Astrocyte (in vitro differentiated cells and primary cell): ENCODE measurements around the gene CD55. TPM values are rescaled to one million over a fixed set of nuclear protein-coding genes. Genes with fewer than 3 reads are reported as not detected.

ENCODE experiments used
- DNase-seq: peaks from one replicate; pipeline ENCODE4 v3.0.0-alpha.2; 2010; ENCODE audit warnings: low read depth
- FAIRE-seq: peaks from 2 replicates; lab custom pipeline; 2011; peaks lifted over from hg19 to GRCh38; lab: Jason Lieb, UNC
- H2AFZ ChIP-seq: 2 replicates; pipeline ENCODE4 v1.6.0; 2012; ENCODE audit warnings: low read depth, low read length, inconsistent platforms
- H3K27ac ChIP-seq: 2 replicates; pipeline ENCODE4 v1.5.1; 2011; ENCODE audit warnings: low read depth, low read length, inconsistent platforms
- H3K27me3 ChIP-seq: 2 replicates; pipeline ENCODE4 v1.6.0; 2011; ENCODE audit warnings: low read length, inconsistent platforms; ENCODE audit not compliant: insufficient read depth
- H3K36me3 ChIP-seq: 2 replicates; pipeline ENCODE4 v1.5.1; 2011; ENCODE audit warnings: low read length, inconsistent platforms; ENCODE audit not compliant: insufficient read depth
- H3K4me1 ChIP-seq: 2 replicates; pipeline ENCODE4 v1.5.1; 2011; ENCODE audit warnings: low read length, inconsistent platforms; ENCODE audit not compliant: insufficient read depth
- H3K4me2 ChIP-seq: 2 replicates; pipeline ENCODE4 v1.6.0; 2012; ENCODE audit warnings: low read length, inconsistent platforms
- H3K4me3 ChIP-seq: 2 replicates; pipeline ENCODE4 v1.5.1; 2011; ENCODE audit warnings: low read depth, mild to moderate bottlenecking, low read length, inconsistent platforms; ENCODE audit not compliant: insufficient read depth
- H3K79me2 ChIP-seq: 2 replicates; pipeline ENCODE4 v1.6.0; 2012; ENCODE audit warnings: mild to moderate bottlenecking, low read length, inconsistent platforms; ENCODE audit not compliant: insufficient read depth
- H3K9ac ChIP-seq: 2 replicates; pipeline ENCODE4 v1.6.0; 2012; ENCODE audit warnings: mild to moderate bottlenecking, low read length, inconsistent platforms
- H3K9me3 ChIP-seq: 2 replicates; pipeline ENCODE4 v1.5.1; 2012; ENCODE audit warnings: low read depth, mild to moderate bottlenecking, low read length, inconsistent platforms; ENCODE audit not compliant: insufficient read depth
- H4K20me1 ChIP-seq: 2 replicates; pipeline ENCODE4 v1.6.0; 2012; ENCODE audit warnings: low read length, inconsistent platforms; ENCODE audit not compliant: insufficient read depth
- H3K27ac Mint-ChIP-seq: one replicate; pipeline ENCODE4 v1.8.0; 2021; ENCODE audit warnings: mild to moderate bottlenecking, mixed read lengths; ENCODE audit not compliant: unreplicated experiment
- H3K27me3 Mint-ChIP-seq: one replicate; pipeline ENCODE4 v1.8.0; 2021; ENCODE audit warnings: low read depth, mixed read lengths; ENCODE audit not compliant: unreplicated experiment
- H3K36me3 Mint-ChIP-seq: one replicate; pipeline ENCODE4 v1.8.0; 2021; ENCODE audit warnings: low read depth, mixed read lengths; ENCODE audit not compliant: unreplicated experiment
- H3K4me1 Mint-ChIP-seq: one replicate; pipeline ENCODE4 v1.8.0; 2021; ENCODE audit warnings: low read depth, mixed read lengths; ENCODE audit not compliant: unreplicated experiment
- H3K4me3 Mint-ChIP-seq: one replicate; pipeline ENCODE4 v1.8.0; 2021; ENCODE audit warnings: mild to moderate bottlenecking, moderate library complexity, mixed read lengths; ENCODE audit not compliant: unreplicated experiment
- H3K9me3 Mint-ChIP-seq: one replicate; pipeline ENCODE4 v1.8.0; 2021; ENCODE audit warnings: mild to moderate bottlenecking, mixed read lengths; ENCODE audit not compliant: unreplicated experiment
- EZH2 ChIP-seq: IDR thresholded peaks from 2 replicates; pipeline ENCODE4 v1.6.1; 2012; ENCODE audit warnings: mild to moderate bottlenecking, low read length, inconsistent platforms; ENCODE audit not compliant: insufficient read depth
- total RNA-seq: library from RNA; stranded (reverse); gene quantifications from 2 replicates; pipeline ENCODE4 v1.2.1, GENCODE V29; 2021
- TF ChIP-seq, protein P1 (sequence below): IDR thresholded peaks from 2 replicates; pipeline ENCODE4 v1.5.1; 2011; ENCODE audit warnings: low read depth, mild to moderate bottlenecking, inconsistent platforms, low read length, moderate library complexity; ENCODE audit not compliant: insufficient read depth

Gene CD55
- total RNA-seq, 1 donor from 2014 or later = 18.7 TPM

DNA sequence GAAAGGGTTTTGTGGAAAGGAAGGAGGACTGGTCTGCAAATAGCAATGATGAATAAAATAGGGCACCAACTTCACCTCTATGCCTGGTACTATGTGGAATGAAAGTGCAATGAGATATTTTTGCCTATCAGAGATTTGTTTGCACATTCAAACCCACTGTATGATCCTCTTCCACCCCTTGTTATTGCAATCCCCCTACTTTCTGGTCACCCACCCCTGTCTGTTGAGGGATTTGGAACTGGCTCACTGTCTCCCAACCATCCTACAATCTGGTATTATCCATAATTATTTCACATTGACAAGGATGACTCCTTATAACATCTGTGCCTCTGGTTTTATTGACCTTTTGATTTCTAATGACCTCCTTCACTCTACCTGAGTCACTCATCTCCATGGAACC lies 42.4 kb downstream of the CD55 start:
- H3K4me2 ChIP-seq = no peak overlapping the region
- FAIRE-seq = no peak
- H3K9ac ChIP-seq = no peak overlapping the region
- DNase-seq = no peak
- Mint-ChIP-seq H3K4me3 (no peak overlapping the region), H3K27ac (no peak overlapping the region), H3K4me1 (no peaks in the 10 kb centered on the region), H3K36me3 (no peaks in the 10 kb centered on the region), H3K9me3 (no peaks in the 10 kb centered on the region), H3K27me3 (no peaks in the 10 kb centered on the region)
- H3K27me3 ChIP-seq = no peaks in the 10 kb centered on the region
- H4K20me1 ChIP-seq = no peaks in the 10 kb centered on the region
- no peaks in the 10 kb centered on the region for H3K9me3 ChIP-seq
- no peak overlapping the region for H3K4me3 ChIP-seq
- H3K36me3 ChIP-seq = no peaks in the 10 kb centered on the region
- peaks cover 16% of the 10 kb centered on the region for H3K4me1 ChIP-seq
- no peak overlapping the region for H2AFZ ChIP-seq
- TF ChIP-seq, protein P1, sequence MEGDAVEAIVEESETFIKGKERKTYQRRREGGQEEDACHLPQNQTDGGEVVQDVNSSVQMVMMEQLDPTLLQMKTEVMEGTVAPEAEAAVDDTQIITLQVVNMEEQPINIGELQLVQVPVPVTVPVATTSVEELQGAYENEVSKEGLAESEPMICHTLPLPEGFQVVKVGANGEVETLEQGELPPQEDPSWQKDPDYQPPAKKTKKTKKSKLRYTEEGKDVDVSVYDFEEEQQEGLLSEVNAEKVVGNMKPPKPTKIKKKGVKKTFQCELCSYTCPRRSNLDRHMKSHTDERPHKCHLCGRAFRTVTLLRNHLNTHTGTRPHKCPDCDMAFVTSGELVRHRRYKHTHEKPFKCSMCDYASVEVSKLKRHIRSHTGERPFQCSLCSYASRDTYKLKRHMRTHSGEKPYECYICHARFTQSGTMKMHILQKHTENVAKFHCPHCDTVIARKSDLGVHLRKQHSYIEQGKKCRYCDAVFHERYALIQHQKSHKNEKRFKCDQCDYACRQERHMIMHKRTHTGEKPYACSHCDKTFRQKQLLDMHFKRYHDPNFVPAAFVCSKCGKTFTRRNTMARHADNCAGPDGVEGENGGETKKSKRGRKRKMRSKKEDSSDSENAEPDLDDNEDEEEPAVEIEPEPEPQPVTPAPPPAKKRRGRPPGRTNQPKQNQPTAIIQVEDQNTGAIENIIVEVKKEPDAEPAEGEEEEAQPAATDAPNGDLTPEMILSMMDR = no peak
- no peak for TF ChIP-seq EZH2
- H3K79me2 ChIP-seq = no peaks in the 10 kb centered on the region
- H3K27ac ChIP-seq = no peak overlapping the region

DNA sequence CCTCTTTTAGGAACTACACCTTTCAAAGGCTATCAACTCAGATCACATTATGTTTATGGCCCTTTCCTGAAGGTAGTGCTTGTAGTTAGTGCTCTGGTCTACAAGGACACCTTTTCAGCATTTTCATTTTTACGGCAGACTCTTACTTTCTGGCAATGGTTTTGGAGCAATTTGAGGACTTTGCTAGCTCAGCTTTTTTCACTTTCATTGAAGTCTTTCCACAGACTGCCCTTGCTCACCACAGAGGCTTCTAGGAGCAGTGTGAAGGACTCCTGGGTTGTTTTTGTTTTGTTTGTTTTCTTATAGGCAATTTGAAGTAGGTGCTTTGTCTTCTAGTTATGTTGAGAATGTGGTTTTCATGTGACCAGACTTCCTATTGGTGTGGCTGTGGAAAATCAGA lies 43.1 kb downstream of the CD55 start:
- Histone ChIP-seq H3K27ac (no peak overlapping the region), H3K4me3 (no peak overlapping the region), H3K27me3 (no peaks in the 10 kb centered on the region), H3K4me2 (no peak overlapping the region), H3K4me1 (peaks cover 16% of the 10 kb centered on the region), H3K36me3 (no peaks in the 10 kb centered on the region), H2AFZ (no peak overlapping the region), H3K9me3 (no peaks in the 10 kb centered on the region), H3K9ac (no peak overlapping the region), H4K20me1 (no peaks in the 10 kb centered on the region), H3K79me2 (no peaks in the 10 kb centered on the region)
- no peak overlapping the region for H3K27ac Mint-ChIP-seq
- H3K9me3 Mint-ChIP-seq = no peaks in the 10 kb centered on the region
- H3K36me3 Mint-ChIP-seq = no peaks in the 10 kb centered on the region
- H3K27me3 Mint-ChIP-seq = no peaks in the 10 kb centered on the region
- H3K4me3 Mint-ChIP-seq = no peak overlapping the region
- TF ChIP-seq, protein P1 = no peak
- no peak for TF ChIP-seq EZH2
- FAIRE-seq (no peak), DNase-seq (no peak)
- H3K4me1 Mint-ChIP-seq = no peaks in the 10 kb centered on the region

DNA sequence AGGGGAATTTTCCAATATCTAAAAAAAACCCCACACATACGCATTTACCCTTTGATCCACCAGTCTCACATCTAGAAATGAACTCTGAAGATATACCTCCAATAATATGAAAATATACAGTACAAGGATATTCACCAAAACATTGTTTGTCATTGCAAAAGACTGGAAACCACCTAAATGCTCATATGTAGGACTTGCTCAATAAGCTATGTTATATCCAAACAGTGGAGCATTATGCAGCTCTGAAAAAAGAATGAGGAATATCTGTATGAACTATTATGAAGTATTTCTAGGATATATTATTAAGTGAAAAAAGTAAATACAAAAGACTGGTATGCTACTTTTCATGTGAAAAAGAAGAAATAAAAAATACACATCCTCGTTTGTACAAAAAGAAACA lies 43.6 kb downstream of the CD55 start:
- no peaks in the 10 kb centered on the region for H3K36me3 ChIP-seq
- FAIRE-seq (no peak), DNase-seq (no peak)
- no peaks in the 10 kb centered on the region for H3K9me3 ChIP-seq
- Mint-ChIP-seq H3K4me1 (no peaks in the 10 kb centered on the region), H3K27ac (no peak overlapping the region), H3K4me3 (no peak overlapping the region), H3K36me3 (no peaks in the 10 kb centered on the region), H3K27me3 (no peaks in the 10 kb centered on the region), H3K9me3 (no peaks in the 10 kb centered on the region)
- peaks cover 16% of the 10 kb centered on the region for H3K4me1 ChIP-seq
- no peak overlapping the region for H3K4me3 ChIP-seq
- no peaks in the 10 kb centered on the region for H3K79me2 ChIP-seq
- H2AFZ ChIP-seq = no peak overlapping the region
- no peaks in the 10 kb centered on the region for H4K20me1 ChIP-seq
- no peak overlapping the region for H3K4me2 ChIP-seq
- TF ChIP-seq, protein P1 = no peak
- TF ChIP-seq EZH2 = no peak
- no peak overlapping the region for H3K27ac ChIP-seq
- H3K9ac ChIP-seq = no peak overlapping the region
- no peaks in the 10 kb centered on the region for H3K27me3 ChIP-seq
